Caco-2 (cell line): ENCODE data around the gene ACP5. TPM values are rescaled to one million over a fixed set of nuclear protein-coding genes. Genes with fewer than 3 reads are reported as not detected.

Experiments used
- BruUV-seq: library from RNA; stranded (reverse); fragments of 400-500 nt; replicated peaks from 2 replicates; lab custom pipeline; 2021; lab: Mats Ljungman, UMichigan
- CTCF ChIA-PET: fragments of 300-600 bp; sonication (Branson Sonifier 250); formaldehyde crosslinking; loops from one replicate; lab custom pipeline; 2022; ENCODE audit warnings: antibody characterized with exemption; lab: Charles Lee
- POLR2A ChIA-PET: fragments of 300-600 bp; sonication (Branson Sonifier 250); formaldehyde crosslinking; loops from one replicate; lab custom pipeline; 2022; ENCODE audit warnings: antibody characterized with exemption; lab: Charles Lee
- DNase-seq, 2 experiments: peaks; one replicate each; pipeline versions ENCODE4 v3.0.0 to v3.0.0-alpha.2; 2020 to 2022
- H3K27me3 ChIP-seq: replicated peaks from 2 replicates; pipeline ENCODE4 v1.6.0; 2011; ENCODE audit warnings: low read length; ENCODE audit not compliant: control insufficient read depth, insufficient read depth
- H3K36me3 ChIP-seq: 2 replicates; pipeline ENCODE4 v1.5.1; 2011; ENCODE audit warnings: low read length; ENCODE audit not compliant: control insufficient read depth, insufficient read depth
- H3K4me1 ChIP-seq: fragments of 250-450 bp; sonication (Bioruptor Pico); 2 replicates; pipeline ENCODE4 v1.5.1; 2020; ENCODE audit warnings: mild to moderate bottlenecking
- H3K4me3 ChIP-seq: 2 replicates; pipeline ENCODE4 v1.5.1; 2011; ENCODE audit warnings: low read depth, mild to moderate bottlenecking, control low read depth, low read length
- H3K9me3 ChIP-seq: fragments of 250-450 bp; sonication (Bioruptor Pico); 2 replicates; pipeline ENCODE4 v1.5.1; 2020; ENCODE audit warnings: mild to moderate bottlenecking, moderate library complexity
- H3K27ac Mint-ChIP-seq: one replicate; pipeline ENCODE4 v1.8.0; 2022; ENCODE audit warnings: mixed read lengths; ENCODE audit not compliant: unreplicated experiment
- H3K27me3 Mint-ChIP-seq: one replicate; pipeline ENCODE4 v1.8.0; 2022; ENCODE audit warnings: mixed read lengths; ENCODE audit not compliant: insufficient read depth, unreplicated experiment
- H3K36me3 Mint-ChIP-seq: one replicate; pipeline ENCODE4 v1.8.0; 2022; ENCODE audit warnings: mild to moderate bottlenecking, mixed read lengths; ENCODE audit not compliant: insufficient read depth, unreplicated experiment
- H3K4me1 Mint-ChIP-seq: one replicate; pipeline ENCODE4 v1.8.0; 2022; ENCODE audit warnings: low read depth, mixed read lengths; ENCODE audit not compliant: unreplicated experiment
- H3K4me3 Mint-ChIP-seq: one replicate; pipeline ENCODE4 v1.8.0; 2022; ENCODE audit warnings: mild to moderate bottlenecking, moderate library complexity, mixed read lengths; ENCODE audit not compliant: unreplicated experiment
- H3K9me3 Mint-ChIP-seq: one replicate; pipeline ENCODE4 v1.8.0; 2022; ENCODE audit warnings: mixed read lengths; ENCODE audit not compliant: unreplicated experiment
- intact Hi-C: fragments of 100-400 bp; cut with micrococcal nuclease; formaldehyde crosslinking; loops from one replicate; pipeline ENCODE4 v1.10.0; 2022; ENCODE audit not compliant: unreplicated experiment
- total RNA-seq: library from RNA; stranded (reverse); gene quantifications from 2 replicates; pipeline ENCODE4 v1.2.3, GENCODE V29; 2022
- TF ChIP-seq, protein P1 (sequence below), 2 experiments: fragments of 200-600 bp in 1 of 2; IDR thresholded peaks; 1 replicate in 1 of 2; 2 replicates in 1 of 2; pipeline versions ENCODE4 v1.5.1 to v1.8.0; 2011 to 2022; ENCODE audit warnings: antibody characterized with exemption in 1 of 2, control low read depth in 1 of 2, inconsistent platforms in 1 of 2, low read depth in 1 of 2, low read length in 1 of 2, mild to moderate bottlenecking in 1 of 2, moderate library complexity in 1 of 2; ENCODE audit not compliant: insufficient read depth in 1 of 2, severe bottlenecking in 1 of 2, unreplicated experiment in 1 of 2

ACP5 gene
- total RNA-seq, 1 experiment from 2014 or later, result 0.48 TPM

- H3K9me3 ChIP-seq, result no peaks in the 10 kb centered on the region
- 0 out of 2 replicates have a peak, but pooled peaks cover 1% of the 10 kb centered on the region for H3K4me1 ChIP-seq
- no peaks in the 10 kb centered on the region for H3K27me3 Mint-ChIP-seq
- H3K36me3 Mint-ChIP-seq, result peaks cover 6% of the 10 kb centered on the region
- CTCF ChIA-PET, result no interaction called here
- DNase-seq, result no peak
- POLR2A ChIA-PET, result no interaction called here
- intact Hi-C loops, result no loop called here
- TF ChIP-seq, protein P1, sequence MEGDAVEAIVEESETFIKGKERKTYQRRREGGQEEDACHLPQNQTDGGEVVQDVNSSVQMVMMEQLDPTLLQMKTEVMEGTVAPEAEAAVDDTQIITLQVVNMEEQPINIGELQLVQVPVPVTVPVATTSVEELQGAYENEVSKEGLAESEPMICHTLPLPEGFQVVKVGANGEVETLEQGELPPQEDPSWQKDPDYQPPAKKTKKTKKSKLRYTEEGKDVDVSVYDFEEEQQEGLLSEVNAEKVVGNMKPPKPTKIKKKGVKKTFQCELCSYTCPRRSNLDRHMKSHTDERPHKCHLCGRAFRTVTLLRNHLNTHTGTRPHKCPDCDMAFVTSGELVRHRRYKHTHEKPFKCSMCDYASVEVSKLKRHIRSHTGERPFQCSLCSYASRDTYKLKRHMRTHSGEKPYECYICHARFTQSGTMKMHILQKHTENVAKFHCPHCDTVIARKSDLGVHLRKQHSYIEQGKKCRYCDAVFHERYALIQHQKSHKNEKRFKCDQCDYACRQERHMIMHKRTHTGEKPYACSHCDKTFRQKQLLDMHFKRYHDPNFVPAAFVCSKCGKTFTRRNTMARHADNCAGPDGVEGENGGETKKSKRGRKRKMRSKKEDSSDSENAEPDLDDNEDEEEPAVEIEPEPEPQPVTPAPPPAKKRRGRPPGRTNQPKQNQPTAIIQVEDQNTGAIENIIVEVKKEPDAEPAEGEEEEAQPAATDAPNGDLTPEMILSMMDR (IDR thresholded peaks at IDR 0.05; ENCODE audit: insufficient read depth in 1 of 2, low read depth in 1 of 2, low read length in 1 of 2, severe bottlenecking in 1 of 2, unreplicated experiment in 1 of 2), result no peak
- H3K9me3 Mint-ChIP-seq, result no peaks in the 10 kb centered on the region
- H3K4me1 Mint-ChIP-seq, result peaks cover 2% of the 10 kb centered on the region
- H3K27me3 ChIP-seq, result no peaks in the 10 kb centered on the region
- H3K4me3 Mint-ChIP-seq, result no peak overlapping the region
- no peak overlapping the region for H3K27ac Mint-ChIP-seq
- H3K4me3 ChIP-seq, result no peak overlapping the region
- BruUV-seq, result no TSS peak
- no peaks in the 10 kb centered on the region; the same call in 1 of the 2 replicates for H3K36me3 ChIP-seq
These were observed 24.6 kb downstream of the ACP5 start for GRCh38 chr19:11552666-11553372.

- Mint-ChIP-seq H3K27me3 (no peaks in the 10 kb centered on the region), H3K9me3 (no peaks in the 10 kb centered on the region), H3K27ac (no peak overlapping the region), H3K4me3 (no peak overlapping the region), H3K36me3 (peaks cover 6% of the 10 kb centered on the region), H3K4me1 (no peaks in the 10 kb centered on the region)
- Histone ChIP-seq H3K4me3 (no peak overlapping the region), H3K4me1 (no peaks in the 10 kb centered on the region), H3K9me3 (no peaks in the 10 kb centered on the region), H3K27me3 (no peaks in the 10 kb centered on the region), H3K36me3 (no peaks in the 10 kb centered on the region; the same call in 1 of the 2 replicates)
- TF ChIP-seq, protein P1 (IDR thresholded peaks at IDR 0.05; ENCODE audit: insufficient read depth in 1 of 2, low read depth in 1 of 2, low read length in 1 of 2, severe bottlenecking in 1 of 2, unreplicated experiment in 1 of 2), result peak in 1 of 2 experiments; percentile 26
- intact Hi-C loops, result no loop called here
- BruUV-seq, result no TSS peak
- DNase-seq, result peak in 1 of 2 experiments; percentile 33
- ChIA-PET POLR2A (no interaction called here), CTCF (interaction anchor here (0.6 kb wide), 1 partner anchor 10 kb away, joined by 3 read pairs; no protein-coding TSS in a partner anchor)
These were observed 25.7 kb downstream of the ACP5 start for GRCh38 chr19:11551603-11552235.

DNA sequence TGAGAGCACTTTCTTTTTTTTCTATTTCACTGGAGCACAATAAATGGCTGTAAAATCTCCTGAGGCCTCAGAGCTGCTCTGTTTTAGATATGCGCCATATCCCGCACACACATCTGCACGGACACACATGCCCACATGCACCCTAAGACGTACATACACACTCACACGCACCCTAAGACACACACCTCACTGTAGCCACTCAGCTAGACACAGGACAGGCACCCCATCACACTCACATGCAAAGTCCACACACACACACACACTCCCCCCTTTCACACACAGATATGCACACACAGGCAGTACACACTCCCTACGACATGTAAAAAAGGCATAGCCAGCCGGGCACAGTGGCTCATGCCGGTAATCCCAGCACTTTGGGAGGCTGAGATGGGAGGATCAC lies 27.2 kb downstream of the ACP5 start:
- H3K27me3 Mint-ChIP-seq, result no peaks in the 10 kb centered on the region
- ChIA-PET CTCF (interaction anchor here (0.7 kb wide), 1 partner anchor 14 kb away, joined by 3 read pairs; no protein-coding TSS in a partner anchor), POLR2A (no interaction called here)
- H3K4me1 Mint-ChIP-seq, result peaks cover 5% of the 10 kb centered on the region
- H3K36me3 Mint-ChIP-seq, result peaks cover 6% of the 10 kb centered on the region
- no peak for DNase-seq
- Histone ChIP-seq H3K4me1 (no peaks in the 10 kb centered on the region), H3K36me3 (no peaks in the 10 kb centered on the region), H3K4me3 (no peak overlapping the region), H3K9me3 (no peaks in the 10 kb centered on the region), H3K27me3 (no peaks in the 10 kb centered on the region)
- H3K9me3 Mint-ChIP-seq, result no peaks in the 10 kb centered on the region
- BruUV-seq, result no TSS peak
- no peak overlapping the region for H3K4me3 Mint-ChIP-seq
- intact Hi-C loops, result no loop called here
- TF ChIP-seq, protein P1 (IDR thresholded peaks at IDR 0.05; ENCODE audit: insufficient read depth in 1 of 2, low read depth in 1 of 2, low read length in 1 of 2, severe bottlenecking in 1 of 2, unreplicated experiment in 1 of 2), result no peak
- no peak overlapping the region for H3K27ac Mint-ChIP-seq
